Measurements from ENCODE around the gene LARP1. TPM values are rescaled to one million over a fixed set of nuclear protein-coding genes. Genes with fewer than 3 reads are reported as not detected.

LARP1 gene
- polyA plus RNA-seq, 4 donors: 16.8 to 104 (median 43.0) TPM

GRCh38 chr5:154761046-154761736, 6.0 kb downstream of the LARP1 start:
- Histone ChIP-seq H3K9me3 (ENCODE audit: control insufficient read depth in 2 of 2, insufficient read depth in 1 of 2, low read depth in 1 of 2, low read length in 1 of 2) (no peaks in the 10 kb centered on the region), H3K36me3 (ENCODE audit: control insufficient read depth in 3 of 3, insufficient read depth in 2 of 3, low read depth in 1 of 3, low read length in 3 of 3) (peaks cover 0 to 15% (median 0%) of the 10 kb centered on the region in 3 donors), H3K4me1 (ENCODE audit: control insufficient read depth in 3 of 3, insufficient read depth in 2 of 3, low read depth in 1 of 3, low read length in 2 of 3) (peaks cover 8 to 17% (median 14%) of the 10 kb centered on the region in 3 donors), H3K27ac (ENCODE audit: low read depth in 1 of 3, low read length in 2 of 3) (peak overlapping the region in 1 of 3 donors; percentile 39), H3K27me3 (ENCODE audit: control insufficient read depth in 3 of 3, insufficient read depth in 3 of 3, low read length in 3 of 3) (no peaks in the 10 kb centered on the region), H3K4me3 (ENCODE audit: low read depth in 1 of 3, low read length in 3 of 3) (no peak overlapping the region)
- DNase-seq: peak in 1 of 2 donors; percentile 17
- FAIRE-seq: no peak
- 21 to 42% (median 28%) methylated on average over 5 of the region's 5 CpGs for WGBS, 3 donors

- Histone ChIP-seq H3K4me3 (ENCODE audit: low read depth in 1 of 3, low read length in 3 of 3) (no peak overlapping the region), H3K27ac (ENCODE audit: low read depth in 1 of 3, low read length in 2 of 3) (no peak overlapping the region), H3K36me3 (ENCODE audit: control insufficient read depth in 3 of 3, insufficient read depth in 2 of 3, low read depth in 1 of 3, low read length in 3 of 3) (peaks cover 0 to 15% (median 0%) of the 10 kb centered on the region in 3 donors), H3K9me3 (ENCODE audit: control insufficient read depth in 2 of 2, insufficient read depth in 1 of 2, low read depth in 1 of 2, low read length in 1 of 2) (no peaks in the 10 kb centered on the region), H3K27me3 (ENCODE audit: control insufficient read depth in 3 of 3, insufficient read depth in 3 of 3, low read length in 3 of 3) (no peaks in the 10 kb centered on the region), H3K4me1 (ENCODE audit: control insufficient read depth in 3 of 3, insufficient read depth in 2 of 3, low read depth in 1 of 3, low read length in 2 of 3) (peaks cover 11 to 19% (median 17%) of the 10 kb centered on the region in 3 donors)
- DNase-seq (no peak), FAIRE-seq (no peak)
- WGBS, 3 donors: 56 to 76% (median 73%) methylated on average over 1 of the region's 1 CpG
Observed at GRCh38 chr5:154762261-154762660, 7.1 kb downstream of the LARP1 start.

- no peak overlapping the region for H3K4me3 ChIP-seq (ENCODE audit: low read depth in 1 of 3, low read length in 3 of 3)
- FAIRE-seq: no peak
- no peak overlapping the region for H3K27ac ChIP-seq (ENCODE audit: low read depth in 1 of 3, low read length in 2 of 3)
- no peak for DNase-seq
- H3K4me1 ChIP-seq (ENCODE audit: control insufficient read depth in 3 of 3, insufficient read depth in 2 of 3, low read depth in 1 of 3, low read length in 2 of 3): peaks cover 11 to 23% (median 17%) of the 10 kb centered on the region in 3 donors
- no peaks in the 10 kb centered on the region for H3K9me3 ChIP-seq (ENCODE audit: control insufficient read depth in 2 of 2, insufficient read depth in 1 of 2, low read depth in 1 of 2, low read length in 1 of 2)
- 43 to 62% (median 58%) methylated on average over 1 of the region's 1 CpG for WGBS, 3 donors
- no peaks in the 10 kb centered on the region for H3K27me3 ChIP-seq (ENCODE audit: control insufficient read depth in 3 of 3, insufficient read depth in 3 of 3, low read length in 3 of 3)
- peaks cover 0 to 15% (median 0%) of the 10 kb centered on the region in 3 donors for H3K36me3 ChIP-seq (ENCODE audit: control insufficient read depth in 3 of 3, insufficient read depth in 2 of 3, low read depth in 1 of 3, low read length in 3 of 3)
Observed at GRCh38 chr5:154762700-154763099, 7.5 kb downstream of the LARP1 start.

- Histone ChIP-seq H3K9me3 (ENCODE audit: control insufficient read depth in 2 of 2, insufficient read depth in 1 of 2, low read depth in 1 of 2, low read length in 1 of 2) (no peaks in the 10 kb centered on the region), H3K36me3 (ENCODE audit: control insufficient read depth in 3 of 3, insufficient read depth in 2 of 3, low read depth in 1 of 3, low read length in 3 of 3) (peaks cover 0 to 22% (median 0%) of the 10 kb centered on the region in 3 donors), H3K27ac (ENCODE audit: low read depth in 1 of 3, low read length in 2 of 3) (no peak overlapping the region), H3K4me1 (ENCODE audit: control insufficient read depth in 3 of 3, insufficient read depth in 2 of 3, low read depth in 1 of 3, low read length in 2 of 3) (peaks cover 17 to 28% (median 22%) of the 10 kb centered on the region in 3 donors), H3K27me3 (ENCODE audit: control insufficient read depth in 3 of 3, insufficient read depth in 3 of 3, low read length in 3 of 3) (no peaks in the 10 kb centered on the region), H3K4me3 (ENCODE audit: low read depth in 1 of 3, low read length in 3 of 3) (no peak overlapping the region)
- FAIRE-seq (no peak), DNase-seq (no peak)
- 84% methylated on average over 3 of the region's 3 CpGs for whole genome bisulfite sequencing, 3 donors
Observed at GRCh38 chr5:154764967-154765366, 9.8 kb downstream of the LARP1 start.

- 39 to 76% (median 56%) methylated on average over 10 of the region's 10 CpGs for WGBS, 3 donors
- Histone ChIP-seq H3K4me1 (ENCODE audit: control insufficient read depth in 3 of 3, insufficient read depth in 2 of 3, low read depth in 1 of 3, low read length in 2 of 3) (peaks cover 17 to 28% (median 23%) of the 10 kb centered on the region in 3 donors), H3K36me3 (ENCODE audit: control insufficient read depth in 3 of 3, insufficient read depth in 2 of 3, low read depth in 1 of 3, low read length in 3 of 3) (peaks cover 0 to 25% (median 0%) of the 10 kb centered on the region in 3 donors), H3K27me3 (ENCODE audit: control insufficient read depth in 3 of 3, insufficient read depth in 3 of 3, low read length in 3 of 3) (no peaks in the 10 kb centered on the region), H3K9me3 (ENCODE audit: control insufficient read depth in 2 of 2, insufficient read depth in 1 of 2, low read depth in 1 of 2, low read length in 1 of 2) (no peaks in the 10 kb centered on the region), H3K27ac (ENCODE audit: low read depth in 1 of 3, low read length in 2 of 3) (no peak overlapping the region), H3K4me3 (ENCODE audit: low read depth in 1 of 3, low read length in 3 of 3) (no peak overlapping the region)
- no peak for FAIRE-seq
- DNase-seq: peak in 1 of 2 donors; percentile 56
Observed at GRCh38 chr5:154765396-154765925, 10.3 kb downstream of the LARP1 start.

- Histone ChIP-seq H3K27me3 (ENCODE audit: control insufficient read depth in 3 of 3, insufficient read depth in 3 of 3, low read length in 3 of 3) (no peaks in the 10 kb centered on the region), H3K4me3 (ENCODE audit: low read depth in 1 of 3, low read length in 3 of 3) (no peak overlapping the region), H3K9me3 (ENCODE audit: control insufficient read depth in 2 of 2, insufficient read depth in 1 of 2, low read depth in 1 of 2, low read length in 1 of 2) (no peaks in the 10 kb centered on the region), H3K4me1 (ENCODE audit: control insufficient read depth in 3 of 3, insufficient read depth in 2 of 3, low read depth in 1 of 3, low read length in 2 of 3) (peaks cover 14 to 23% (median 20%) of the 10 kb centered on the region in 3 donors), H3K36me3 (ENCODE audit: control insufficient read depth in 3 of 3, insufficient read depth in 2 of 3, low read depth in 1 of 3, low read length in 3 of 3) (peaks cover 0 to 29% (median 0%) of the 10 kb centered on the region in 3 donors), H3K27ac (ENCODE audit: low read depth in 1 of 3, low read length in 2 of 3) (no peak overlapping the region)
- WGBS, 3 donors: 78 to 87% (median 85%) methylated on average over 3 of the region's 3 CpGs
- FAIRE-seq (no peak), DNase-seq (no peak)
Observed at GRCh38 chr5:154766558-154767281, 11.5 kb downstream of the LARP1 start.

- DNase-seq (no peak), FAIRE-seq (no peak)
- WGBS, 3 donors: 36 to 58% (median 37%) methylated on average over 2 of the region's 2 CpGs
Observed at GRCh38 chr5:154767576-154767975, 12.4 kb downstream of the LARP1 start.

GRCh38 chr5:154768207-154768606, 13.0 kb downstream of the LARP1 start:
- WGBS, 3 donors: 87 to 93% (median 89%) methylated on average over 2 of the region's 2 CpGs
- H3K27ac ChIP-seq (ENCODE audit: low read depth in 1 of 3, low read length in 2 of 3): no peak overlapping the region

More at GRCh38 chr5:154767576-154767975, 12.4 kb downstream of the LARP1 start:
- Histone ChIP-seq H3K9me3 (ENCODE audit: control insufficient read depth in 2 of 2, insufficient read depth in 1 of 2, low read depth in 1 of 2, low read length in 1 of 2) (no peaks in the 10 kb centered on the region), H3K36me3 (ENCODE audit: control insufficient read depth in 3 of 3, insufficient read depth in 2 of 3, low read depth in 1 of 3, low read length in 3 of 3) (peaks cover 0 to 29% (median 0%) of the 10 kb centered on the region in 3 donors), H3K4me1 (ENCODE audit: control insufficient read depth in 3 of 3, insufficient read depth in 2 of 3, low read depth in 1 of 3, low read length in 2 of 3) (peaks cover 14 to 23% (median 20%) of the 10 kb centered on the region in 3 donors), H3K27ac (ENCODE audit: low read depth in 1 of 3, low read length in 2 of 3) (no peak overlapping the region), H3K4me3 (ENCODE audit: low read depth in 1 of 3, low read length in 3 of 3) (no peak overlapping the region), H3K27me3 (ENCODE audit: control insufficient read depth in 3 of 3, insufficient read depth in 3 of 3, low read length in 3 of 3) (no peaks in the 10 kb centered on the region)

More at GRCh38 chr5:154768207-154768606, 13.0 kb downstream of the LARP1 start:
- no peaks in the 10 kb centered on the region for H3K9me3 ChIP-seq (ENCODE audit: control insufficient read depth in 2 of 2, insufficient read depth in 1 of 2, low read depth in 1 of 2, low read length in 1 of 2)
- no peak overlapping the region for H3K4me3 ChIP-seq (ENCODE audit: low read depth in 1 of 3, low read length in 3 of 3)
- peaks cover 14 to 23% (median 20%) of the 10 kb centered on the region in 3 donors for H3K4me1 ChIP-seq (ENCODE audit: control insufficient read depth in 3 of 3, insufficient read depth in 2 of 3, low read depth in 1 of 3, low read length in 2 of 3)
- FAIRE-seq (no peak), DNase-seq (no peak)
- no peaks in the 10 kb centered on the region for H3K27me3 ChIP-seq (ENCODE audit: control insufficient read depth in 3 of 3, insufficient read depth in 3 of 3, low read length in 3 of 3)
- H3K36me3 ChIP-seq (ENCODE audit: control insufficient read depth in 3 of 3, insufficient read depth in 2 of 3, low read depth in 1 of 3, low read length in 3 of 3): peaks cover 0 to 27% (median 0%) of the 10 kb centered on the region in 3 donors
